Measurements from ENCODE around the gene TYW1B.
"Not testable (repeated sequence)": the region's sequence is repeated elsewhere in the genome, so short reads cannot be mapped to it uniquely, and the experiment has no call there.

The TYW1B gene

DNA sequence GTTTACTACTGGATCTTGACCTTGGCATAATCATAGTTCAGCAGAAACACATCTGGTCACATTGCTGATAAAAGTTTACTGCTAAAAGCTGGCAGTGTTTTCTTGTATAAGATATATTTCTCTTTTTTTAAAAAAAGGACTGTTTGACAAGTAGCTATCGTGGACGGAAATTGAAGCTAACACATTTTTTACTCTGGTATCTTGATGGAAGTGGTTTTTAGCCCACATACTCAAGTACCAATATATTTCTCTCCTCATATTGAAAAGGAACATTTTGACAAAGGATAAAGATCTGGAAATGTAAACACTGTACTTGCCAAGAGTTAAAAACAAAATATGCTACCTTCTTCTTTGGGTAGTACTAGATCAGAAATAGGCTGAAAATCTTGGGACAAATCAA lies 137.8 kb downstream of the TYW1B start:
- not testable (repeated sequence) for DNase-seq

GRCh38 chr7:72689344-72689743 lies 138.7 kb downstream of the TYW1B start:
- not testable (repeated sequence) for DNase-seq

- not testable (repeated sequence) for DNase-seq
These were observed 146.8 kb downstream of the TYW1B start for GRCh38 chr7:72681211-72681610.

DNA sequence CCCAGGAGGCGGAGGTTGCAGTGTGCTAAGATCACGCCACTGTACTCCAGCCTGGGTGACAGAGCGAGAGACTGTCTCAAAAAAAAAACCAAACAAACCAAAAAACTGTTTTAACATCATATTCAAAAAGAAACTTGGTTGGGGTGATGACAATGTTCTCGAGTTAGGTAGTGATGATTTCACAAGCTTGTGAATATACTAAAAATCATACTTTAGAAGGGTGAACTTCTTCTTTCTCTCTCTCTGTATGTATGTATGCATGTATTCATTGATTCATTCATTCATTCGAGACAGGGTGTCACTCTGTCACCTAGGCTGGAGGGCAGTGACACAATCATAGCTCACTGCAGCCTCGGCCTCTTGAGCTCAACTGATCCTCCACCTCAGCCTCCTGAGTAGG lies 151.1 kb downstream of the TYW1B start:
- DNase-seq, result not testable (repeated sequence)

GRCh38 chr7:72676086-72676690 lies 151.8 kb downstream of the TYW1B start:
- not testable (repeated sequence) for DNase-seq

DNA sequence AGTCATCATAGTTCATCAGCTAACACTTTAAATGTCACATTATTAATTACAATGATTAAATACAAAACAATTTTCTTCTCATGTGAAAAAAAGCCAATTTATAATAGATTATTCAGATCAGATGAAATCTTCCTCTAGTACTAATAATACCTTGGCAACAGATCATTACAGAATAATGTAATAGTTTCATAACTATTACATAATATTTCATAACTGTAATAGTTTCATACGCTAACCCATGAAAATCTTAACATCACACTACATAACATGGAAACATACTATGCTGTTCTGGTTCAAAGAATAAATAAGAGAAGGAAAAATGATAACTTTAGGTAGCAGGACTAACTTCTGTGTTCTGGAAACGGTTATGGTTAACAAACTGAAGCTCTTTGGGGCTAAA lies 152.3 kb downstream of the TYW1B start:
- not testable (repeated sequence) for DNase-seq

DNA sequence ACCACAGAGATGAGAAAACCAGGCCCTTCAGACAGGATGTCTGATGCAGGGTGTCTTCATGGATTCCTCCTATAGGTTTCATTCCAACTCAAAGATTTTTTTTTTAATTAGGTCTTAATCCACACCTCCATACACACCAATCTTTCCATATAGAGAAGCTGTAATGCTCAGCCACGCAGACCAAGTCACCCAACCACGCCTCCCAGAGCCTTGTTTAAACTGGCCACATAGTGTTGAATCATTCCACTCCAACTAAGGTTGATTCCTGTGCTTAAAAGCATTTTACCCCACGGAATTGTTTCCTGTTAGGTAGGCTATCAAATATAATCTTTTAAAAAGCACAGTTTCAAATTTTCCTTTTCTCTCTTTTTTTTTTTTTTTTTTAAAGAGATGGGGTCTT lies 153.6 kb downstream of the TYW1B start:
- DNase-seq, result no peak

DNA sequence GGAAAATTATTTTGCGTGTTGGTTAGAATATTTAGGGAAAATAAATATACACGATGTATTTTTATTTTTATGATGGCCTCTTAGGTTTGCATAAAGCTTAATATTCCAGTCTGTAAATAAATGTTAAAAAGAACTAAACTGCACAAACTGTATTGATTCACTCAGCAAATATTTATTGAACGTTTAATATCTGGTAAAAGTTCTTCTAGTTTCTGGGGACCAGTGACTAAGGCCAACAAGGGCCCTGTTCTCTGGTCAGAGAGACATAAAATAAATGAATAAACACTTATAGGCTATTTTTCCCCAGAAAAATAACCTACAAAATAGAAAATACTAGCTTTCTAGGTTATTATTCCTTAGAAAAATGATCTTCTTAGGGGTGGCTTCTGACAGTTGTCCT lies 157.2 kb downstream of the TYW1B start:
- DNase-seq, result not testable (repeated sequence)

DNA sequence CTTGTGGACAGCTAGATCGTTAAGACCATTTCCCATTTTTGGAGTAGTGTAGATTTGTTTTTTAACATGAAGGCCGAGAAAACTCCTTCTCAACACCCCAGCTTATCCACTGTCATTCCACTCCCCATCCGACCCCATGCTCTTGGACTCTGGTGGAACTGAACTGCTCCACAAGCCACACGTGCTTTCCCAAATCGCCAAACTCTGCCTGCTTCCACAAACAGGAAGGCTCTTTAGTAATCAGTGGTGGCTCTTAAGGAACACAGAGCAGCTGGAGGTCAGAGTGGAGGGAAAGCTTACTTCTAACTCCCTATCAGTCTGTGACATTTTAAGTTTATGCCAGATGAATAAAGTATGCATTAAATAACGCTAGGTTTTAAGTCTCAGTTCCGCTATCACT lies 159.6 kb downstream of the TYW1B start:
- DNase-seq, result not testable (repeated sequence)

GRCh38 chr7:72667049-72667448 lies 161.0 kb downstream of the TYW1B start:
- DNase-seq, result not testable (repeated sequence)

DNA sequence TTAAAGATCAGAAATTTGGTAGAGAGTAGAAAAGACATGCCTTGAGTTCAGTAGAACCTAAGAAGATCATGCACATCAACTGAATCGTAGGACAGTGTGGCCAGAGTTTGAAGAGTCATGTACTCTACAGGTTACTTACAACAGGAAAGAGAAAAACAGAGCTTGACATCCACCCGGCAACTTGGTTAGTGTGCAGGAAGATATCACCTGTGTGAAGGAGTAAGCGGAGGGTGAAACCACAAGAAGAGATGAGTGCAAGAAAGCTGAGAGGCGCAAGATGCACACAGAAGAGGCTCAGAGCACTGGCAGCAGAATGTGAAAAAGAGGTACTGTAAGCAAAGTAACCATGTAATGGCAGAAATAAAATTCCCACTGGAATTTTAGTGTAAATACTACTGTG lies 179.4 kb downstream of the TYW1B start:
- not testable (repeated sequence) for DNase-seq

- DNase-seq, result not testable (repeated sequence)
These were observed 184.3 kb downstream of the TYW1B start for GRCh38 chr7:72643708-72644107.

- not testable (repeated sequence) for DNase-seq
These were observed 186.3 kb downstream of the TYW1B start for GRCh38 chr7:72641485-72642248.

DNA sequence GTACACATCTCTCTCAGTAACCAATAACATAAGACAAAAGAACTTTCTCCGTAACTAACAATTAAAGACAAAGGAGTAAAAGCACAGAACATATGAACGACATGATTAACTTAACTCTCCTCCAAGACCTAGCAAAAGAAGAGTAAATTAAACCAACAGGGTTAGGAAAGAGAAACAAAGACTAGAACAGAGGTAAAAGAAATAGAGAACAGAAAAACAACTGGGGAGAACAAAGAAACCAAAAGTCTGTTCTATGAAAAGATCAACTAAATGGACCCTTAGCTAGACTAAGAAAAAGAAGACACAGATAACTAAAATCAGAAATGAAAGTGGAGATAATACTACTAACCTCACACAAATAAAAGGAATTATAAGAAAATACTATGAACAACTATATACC lies 187.3 kb downstream of the TYW1B start:
- DNase-seq, result not testable (repeated sequence)

GRCh38 chr7:72635273-72635908 lies 192.6 kb downstream of the TYW1B start:
- DNase-seq, result not testable (repeated sequence)

DNA sequence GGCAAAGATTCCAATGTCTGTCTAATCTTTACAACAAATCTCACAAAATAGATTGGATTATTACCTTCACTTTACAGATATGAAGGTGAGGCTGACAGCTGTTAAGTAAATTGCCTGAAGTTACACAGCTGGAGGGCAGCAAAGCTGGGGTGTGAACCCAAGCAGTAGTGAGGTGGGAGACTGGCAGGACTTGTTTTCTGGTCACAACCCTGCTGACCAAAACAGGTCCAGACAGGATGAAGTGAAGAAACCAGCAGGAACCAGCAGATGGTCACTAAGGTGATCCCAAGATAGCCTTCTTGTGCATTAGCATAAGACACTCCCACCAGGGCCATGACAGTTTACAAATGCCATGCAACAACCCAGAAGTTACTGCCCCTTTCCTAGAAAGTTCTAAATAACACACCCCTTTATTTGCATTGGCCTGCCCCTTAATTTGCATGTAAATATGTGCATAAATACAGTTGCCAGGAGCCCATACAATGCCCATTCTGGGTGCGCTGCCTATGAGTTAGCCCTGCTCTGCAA lies 195.2 kb downstream of the TYW1B start:
- not testable (repeated sequence) for DNase-seq

DNA sequence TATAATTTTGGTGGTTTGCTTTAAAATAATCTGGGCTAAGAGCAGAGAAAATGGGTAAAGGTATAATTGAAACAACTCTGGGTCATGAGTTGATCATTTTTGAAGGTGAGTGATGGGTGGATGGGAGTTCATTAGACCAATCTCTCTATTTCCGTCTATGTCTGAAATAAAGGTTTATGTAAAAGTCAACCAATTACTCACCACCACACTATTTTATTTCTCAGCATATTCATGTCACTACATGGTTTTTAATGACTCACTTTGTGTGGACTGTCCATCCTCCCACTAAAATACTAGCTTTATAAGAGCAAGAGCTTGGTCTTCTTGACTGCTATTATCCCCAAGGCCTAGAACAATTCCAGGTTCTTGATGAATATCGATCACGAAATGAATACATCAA lies 199.6 kb downstream of the TYW1B start:
- DNase-seq, result not testable (repeated sequence)

DNA sequence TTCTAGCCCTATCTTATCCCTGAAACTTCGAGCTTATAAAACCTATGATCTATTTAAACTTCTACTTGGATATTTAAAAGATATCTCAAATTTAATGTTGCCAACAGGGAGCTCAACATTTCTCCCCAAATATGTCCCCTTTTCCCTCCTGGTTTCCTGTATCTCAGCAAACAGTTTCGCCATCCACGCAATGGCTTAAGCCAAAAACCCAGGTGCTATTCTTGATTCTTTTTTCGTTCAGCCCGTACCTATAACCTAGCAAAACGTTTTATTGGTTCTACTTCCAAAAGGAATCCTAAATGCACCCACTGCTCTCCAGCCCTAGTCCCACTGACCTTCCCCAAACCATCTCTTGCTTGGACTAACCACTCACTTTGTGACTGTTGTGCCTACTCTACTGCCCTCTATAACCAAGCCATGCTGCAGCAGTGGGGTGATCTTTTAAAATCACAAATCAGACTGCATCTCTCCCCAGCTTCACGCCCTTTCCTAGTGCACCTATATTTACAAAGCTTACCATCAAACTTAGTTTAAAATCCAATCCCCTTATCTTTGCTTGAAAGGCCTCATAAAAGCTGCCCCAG lies 201.5 kb downstream of the TYW1B start:
- DNase-seq, result not testable (repeated sequence)

DNA sequence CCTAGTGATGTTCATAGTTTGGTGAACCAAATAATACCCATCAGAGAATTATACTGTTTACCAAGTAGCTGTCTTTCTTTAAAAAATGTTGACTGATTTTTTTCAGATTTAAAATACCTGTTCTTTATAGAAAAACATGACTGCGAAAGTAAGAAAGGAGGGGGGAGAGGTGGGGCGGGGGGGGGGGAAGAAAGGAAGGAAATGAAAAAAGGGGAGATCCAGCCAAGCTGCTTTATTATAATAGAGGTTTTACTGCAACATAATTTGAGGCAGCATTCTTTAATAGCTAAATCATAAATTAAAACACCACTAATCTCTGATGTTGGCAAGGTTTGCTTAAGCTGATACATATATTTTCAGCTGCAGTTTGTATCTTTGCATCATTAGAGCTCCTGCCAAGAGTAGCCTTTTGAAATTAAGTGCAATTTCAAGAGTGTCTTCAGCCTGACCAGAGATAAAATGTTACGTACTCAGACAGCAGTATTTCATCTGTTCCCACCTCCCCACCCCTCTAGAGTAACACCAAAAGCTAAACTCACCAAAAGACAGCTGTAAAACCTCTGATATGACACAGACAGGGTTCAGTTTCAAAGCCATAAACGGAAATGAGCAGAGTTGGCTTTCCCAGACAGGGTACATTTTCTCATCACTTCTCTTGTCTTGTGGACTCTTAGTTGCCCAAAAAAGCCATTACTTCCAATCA lies 202.1 kb downstream of the TYW1B start:
- not testable (repeated sequence) for DNase-seq

DNA sequence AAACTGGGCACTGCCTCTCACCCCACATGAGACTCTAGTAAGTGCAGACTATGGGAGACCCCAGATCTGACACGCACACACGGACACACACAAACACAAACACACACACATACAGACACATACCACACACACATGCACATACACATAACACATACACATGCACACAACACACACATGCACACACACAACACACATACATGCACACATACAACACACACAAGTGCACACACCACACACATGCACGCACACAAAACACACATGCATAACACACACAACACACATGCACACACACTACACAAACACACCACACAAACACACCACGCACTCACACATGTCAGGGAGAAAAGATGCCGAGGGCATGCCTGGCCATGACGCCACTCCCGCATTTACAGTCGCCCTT lies 205.5 kb downstream of the TYW1B start:
- DNase-seq, result no peak

GRCh38 chr7:72621761-72622187 lies 206.2 kb downstream of the TYW1B start:
- DNase-seq, result not testable (repeated sequence)

DNA sequence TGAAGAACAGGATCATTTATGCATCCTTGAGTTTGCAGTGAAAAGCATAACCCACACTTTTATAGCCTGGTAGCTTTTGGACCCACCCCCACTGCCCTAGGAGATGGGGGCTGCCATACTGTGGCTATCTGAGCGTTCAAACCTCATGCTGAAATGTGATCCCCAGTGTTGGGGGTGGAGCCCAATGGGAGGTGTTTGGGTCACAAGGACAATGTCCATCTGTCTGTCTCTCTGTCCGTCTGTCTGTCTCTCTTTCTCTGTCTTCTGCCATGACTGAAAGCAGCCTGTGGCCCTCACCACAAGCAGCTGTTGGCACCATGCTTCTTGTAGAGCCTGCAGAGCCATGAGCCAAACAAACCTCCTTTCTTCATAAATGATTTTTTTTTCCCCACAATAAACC lies 207.1 kb downstream of the TYW1B start:
- DNase-seq, result not testable (repeated sequence)

All from cerebellar nuclear complex (tissue), 1 donor.